GM13977 (cell line): ENCODE results near the gene LARGE2.

Source experiments
- DNase-seq: peaks from one replicate; pipeline ENCODE4 v3.0.0; 2012; ENCODE audit warnings: low spot score
- in situ Hi-C: fragments of 300-500 bp; cut with MboI; formaldehyde crosslinking; loops from one replicate; pipeline ENCODE4 v1.12.0; 2022; ENCODE audit warnings: low sequenced_read_pairs, low pct_unique_long_range_greater_than_20kb, mixed read lengths, inconsistent platforms; ENCODE audit not compliant: unreplicated experiment
- TF ChIP-seq, protein P1 (sequence below): IDR thresholded peaks from 2 replicates; pipeline ENCODE4 v1.5.1; 2012; ENCODE audit warnings: mild to moderate bottlenecking, control low read depth; ENCODE audit not compliant: insufficient read depth; ENCODE audit errors: extremely low read depth, missing control alignments

LARGE2 gene

DNA sequence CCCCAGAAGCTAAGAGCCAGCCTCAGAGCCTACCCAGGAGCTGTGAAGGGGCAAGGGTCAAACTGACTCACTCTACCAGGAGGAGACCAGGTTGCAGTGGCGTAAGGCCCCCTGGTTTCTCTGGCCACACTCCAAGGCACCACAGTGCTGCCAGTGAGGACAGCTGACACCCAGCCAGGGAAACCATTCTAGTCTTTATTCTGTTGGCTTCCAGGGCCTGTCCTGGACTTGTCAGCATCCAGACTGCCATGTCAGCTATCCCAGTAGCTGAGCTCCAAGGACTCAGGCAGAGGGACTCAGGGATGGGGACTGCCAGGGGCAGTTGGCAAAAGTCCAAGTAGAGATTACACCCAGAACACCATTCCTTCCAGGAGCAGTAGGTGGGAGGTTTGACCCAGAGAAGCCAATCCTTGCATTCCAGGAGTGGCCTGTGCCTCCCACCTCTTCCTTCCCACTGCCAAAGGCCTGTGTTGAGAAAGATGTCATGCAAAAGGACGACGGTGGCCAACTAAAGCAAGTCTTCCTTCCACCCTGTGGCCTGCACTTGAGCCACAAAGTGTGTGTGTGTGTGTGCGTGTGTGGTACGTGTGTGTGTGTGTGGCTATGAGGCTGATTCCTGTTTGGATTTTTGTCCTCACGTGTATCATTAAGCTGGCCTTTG, 40.6 kb upstream of the LARGE2 start:
- no peak for DNase-seq
- TF ChIP-seq, protein P1, sequence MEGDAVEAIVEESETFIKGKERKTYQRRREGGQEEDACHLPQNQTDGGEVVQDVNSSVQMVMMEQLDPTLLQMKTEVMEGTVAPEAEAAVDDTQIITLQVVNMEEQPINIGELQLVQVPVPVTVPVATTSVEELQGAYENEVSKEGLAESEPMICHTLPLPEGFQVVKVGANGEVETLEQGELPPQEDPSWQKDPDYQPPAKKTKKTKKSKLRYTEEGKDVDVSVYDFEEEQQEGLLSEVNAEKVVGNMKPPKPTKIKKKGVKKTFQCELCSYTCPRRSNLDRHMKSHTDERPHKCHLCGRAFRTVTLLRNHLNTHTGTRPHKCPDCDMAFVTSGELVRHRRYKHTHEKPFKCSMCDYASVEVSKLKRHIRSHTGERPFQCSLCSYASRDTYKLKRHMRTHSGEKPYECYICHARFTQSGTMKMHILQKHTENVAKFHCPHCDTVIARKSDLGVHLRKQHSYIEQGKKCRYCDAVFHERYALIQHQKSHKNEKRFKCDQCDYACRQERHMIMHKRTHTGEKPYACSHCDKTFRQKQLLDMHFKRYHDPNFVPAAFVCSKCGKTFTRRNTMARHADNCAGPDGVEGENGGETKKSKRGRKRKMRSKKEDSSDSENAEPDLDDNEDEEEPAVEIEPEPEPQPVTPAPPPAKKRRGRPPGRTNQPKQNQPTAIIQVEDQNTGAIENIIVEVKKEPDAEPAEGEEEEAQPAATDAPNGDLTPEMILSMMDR = no peak
- in situ Hi-C loops = no loop called here

- in situ Hi-C loops = no loop called here
Observed at GRCh38 chr11:45884596-45885185, 37.8 kb upstream of the LARGE2 start.

DNA sequence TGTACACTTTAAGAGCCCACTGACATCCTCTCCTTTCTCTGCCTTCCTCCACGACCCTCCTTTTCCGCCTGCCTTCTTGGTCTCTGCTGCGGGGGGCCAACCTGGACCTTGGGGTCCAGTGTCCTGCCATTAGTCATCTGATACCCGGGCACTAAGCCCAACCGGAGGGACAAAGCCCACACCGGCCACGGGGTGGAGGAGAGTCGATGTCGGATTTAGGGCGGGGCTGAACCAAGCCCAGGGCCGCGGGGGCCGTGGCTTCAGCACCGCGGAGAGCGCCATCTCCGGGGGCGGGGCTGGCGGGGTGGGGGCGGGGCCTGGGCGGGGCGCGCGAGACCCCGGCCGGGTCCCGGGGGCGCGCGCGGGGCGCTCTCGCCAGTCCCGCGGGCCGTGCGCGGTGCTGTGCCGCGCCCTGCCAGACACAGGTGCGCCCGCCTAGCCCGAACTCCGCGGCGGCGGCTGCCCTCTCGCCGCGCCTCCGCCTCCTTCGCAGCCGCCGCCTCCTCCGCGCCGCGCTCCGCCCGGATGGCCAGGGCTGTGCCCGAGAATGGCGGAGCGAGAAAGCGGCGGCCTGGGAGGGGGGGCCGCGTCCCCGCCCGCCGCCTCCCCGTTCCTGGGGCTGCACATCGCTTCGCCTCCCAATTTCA, 37.1 kb upstream of the LARGE2 start, which contains the start of gene MAPK8IP1:
Gene MAPK8IP1, plus strand, starts transcription at position 378 of the 647 bp plus-strand sequence. Its CDS starts 170 bp downstream, at position 548.
- in situ Hi-C loops = no loop called here
- DNase-seq = peak; percentile 86
- TF ChIP-seq, protein P1 = no peak

More at GRCh38 chr11:45884596-45885185, 37.8 kb upstream of the LARGE2 start:
- TF ChIP-seq, protein P1 = no peak
- peak; percentile 23 for DNase-seq

- TF ChIP-seq, protein P1 = no peak
- in situ Hi-C loops = no loop called here
- DNase-seq = no peak
Observed at GRCh38 chr11:45885921-45886721, 36.3 kb upstream of the LARGE2 start.

- TF ChIP-seq, protein P1 = no peak
- no peak for DNase-seq
- in situ Hi-C loops = no loop called here
Observed at GRCh38 chr11:45886816-45887520, 35.5 kb upstream of the LARGE2 start.

DNA sequence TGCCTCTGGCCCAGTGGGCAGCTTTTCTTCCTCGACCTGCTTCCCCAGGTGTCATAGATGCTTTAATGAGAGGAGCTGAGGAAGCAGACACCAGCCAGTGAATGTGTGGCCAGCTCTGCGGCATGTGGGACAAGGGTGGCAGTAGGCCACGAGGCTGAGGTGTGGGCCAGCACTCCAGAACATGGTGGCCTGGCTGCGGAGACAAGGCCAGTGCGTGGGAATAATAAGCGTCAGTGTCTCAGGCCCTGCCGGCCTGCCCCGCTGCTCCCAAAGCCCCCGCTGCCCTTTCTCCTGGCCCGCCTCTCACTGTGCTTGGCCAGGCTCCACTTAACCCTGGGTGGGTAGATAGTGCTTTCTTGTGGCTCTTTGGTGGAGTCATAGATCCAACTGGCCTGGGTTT, 34.9 kb upstream of the LARGE2 start:
- in situ Hi-C loops = no loop called here
- DNase-seq = no peak
- TF ChIP-seq, protein P1 = no peak
